OCI-LY7 (cell line): ENCODE measurements around the gene ZBTB32.
"Not testable (repeated sequence)": the region's sequence is repeated elsewhere in the genome, so short reads cannot be mapped to it uniquely, and the experiment has no call there.

Source experiments
- EZH2phosphoT487 ChIP-seq: fragments of 200-600 bp; sonication (generic); IDR thresholded peaks from 2 replicates; pipeline ENCODE4 v1.6.1; 2018; ENCODE audit warnings: low read depth, borderline replicate concordance, mild to moderate bottlenecking, mixed run types, antibody characterized with exemption, low read length, moderate library complexity, mixed read lengths
- TF ChIP-seq, protein P1 (sequence below): fragments of 200-600 bp; sonication (generic); conservative IDR thresholded peaks from 2 replicates; pipeline ENCODE4 v1.5.1; 2014; ENCODE audit warnings: mild to moderate bottlenecking, antibody characterized with exemption, low read length, moderate library complexity, mixed read lengths

DNA sequence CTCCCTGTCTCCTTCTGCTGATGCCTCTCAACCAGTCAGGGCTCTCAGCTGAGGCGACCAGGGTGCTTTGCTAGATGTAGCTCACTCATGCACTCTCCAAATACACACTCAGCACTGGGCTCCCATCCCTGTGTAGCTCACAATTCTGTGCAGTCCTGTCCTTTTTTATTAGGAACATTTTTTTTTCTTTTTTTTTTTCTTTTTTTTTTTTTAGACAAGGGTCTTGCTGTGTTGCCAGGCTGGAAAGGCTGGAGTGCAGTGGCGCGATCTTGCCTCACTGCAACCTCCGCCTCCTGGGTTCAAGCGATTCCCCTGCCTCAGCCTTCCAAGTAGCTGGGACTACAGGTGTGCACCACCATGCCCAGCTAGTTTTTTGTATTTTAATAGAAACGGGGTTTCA lies 49.5 kb upstream of the ZBTB32 start:
- TF ChIP-seq, protein P1, sequence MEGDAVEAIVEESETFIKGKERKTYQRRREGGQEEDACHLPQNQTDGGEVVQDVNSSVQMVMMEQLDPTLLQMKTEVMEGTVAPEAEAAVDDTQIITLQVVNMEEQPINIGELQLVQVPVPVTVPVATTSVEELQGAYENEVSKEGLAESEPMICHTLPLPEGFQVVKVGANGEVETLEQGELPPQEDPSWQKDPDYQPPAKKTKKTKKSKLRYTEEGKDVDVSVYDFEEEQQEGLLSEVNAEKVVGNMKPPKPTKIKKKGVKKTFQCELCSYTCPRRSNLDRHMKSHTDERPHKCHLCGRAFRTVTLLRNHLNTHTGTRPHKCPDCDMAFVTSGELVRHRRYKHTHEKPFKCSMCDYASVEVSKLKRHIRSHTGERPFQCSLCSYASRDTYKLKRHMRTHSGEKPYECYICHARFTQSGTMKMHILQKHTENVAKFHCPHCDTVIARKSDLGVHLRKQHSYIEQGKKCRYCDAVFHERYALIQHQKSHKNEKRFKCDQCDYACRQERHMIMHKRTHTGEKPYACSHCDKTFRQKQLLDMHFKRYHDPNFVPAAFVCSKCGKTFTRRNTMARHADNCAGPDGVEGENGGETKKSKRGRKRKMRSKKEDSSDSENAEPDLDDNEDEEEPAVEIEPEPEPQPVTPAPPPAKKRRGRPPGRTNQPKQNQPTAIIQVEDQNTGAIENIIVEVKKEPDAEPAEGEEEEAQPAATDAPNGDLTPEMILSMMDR = not testable (repeated sequence)
- not testable (repeated sequence) for TF ChIP-seq EZH2phosphoT487
